ENCODE data around the gene POU2AF3.

GRCh38 chr11:111331711-111332479 is 33.5 kb downstream of the POU2AF3 start:
- TF ChIP-seq, protein P1, sequence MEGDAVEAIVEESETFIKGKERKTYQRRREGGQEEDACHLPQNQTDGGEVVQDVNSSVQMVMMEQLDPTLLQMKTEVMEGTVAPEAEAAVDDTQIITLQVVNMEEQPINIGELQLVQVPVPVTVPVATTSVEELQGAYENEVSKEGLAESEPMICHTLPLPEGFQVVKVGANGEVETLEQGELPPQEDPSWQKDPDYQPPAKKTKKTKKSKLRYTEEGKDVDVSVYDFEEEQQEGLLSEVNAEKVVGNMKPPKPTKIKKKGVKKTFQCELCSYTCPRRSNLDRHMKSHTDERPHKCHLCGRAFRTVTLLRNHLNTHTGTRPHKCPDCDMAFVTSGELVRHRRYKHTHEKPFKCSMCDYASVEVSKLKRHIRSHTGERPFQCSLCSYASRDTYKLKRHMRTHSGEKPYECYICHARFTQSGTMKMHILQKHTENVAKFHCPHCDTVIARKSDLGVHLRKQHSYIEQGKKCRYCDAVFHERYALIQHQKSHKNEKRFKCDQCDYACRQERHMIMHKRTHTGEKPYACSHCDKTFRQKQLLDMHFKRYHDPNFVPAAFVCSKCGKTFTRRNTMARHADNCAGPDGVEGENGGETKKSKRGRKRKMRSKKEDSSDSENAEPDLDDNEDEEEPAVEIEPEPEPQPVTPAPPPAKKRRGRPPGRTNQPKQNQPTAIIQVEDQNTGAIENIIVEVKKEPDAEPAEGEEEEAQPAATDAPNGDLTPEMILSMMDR (conservative IDR thresholded peaks at IDR 0.05; ENCODE audit: low read length) = no peak
- no peak for TF ChIP-seq EZH2phosphoT487 (IDR thresholded peaks at IDR 0.05; ENCODE audit: borderline replicate concordance)

All from Loucy (cell line).